HepG2 (cell line): ENCODE measurements around the gene GCLM. TPM values are rescaled to one million over a fixed set of nuclear protein-coding genes. Genes with fewer than 3 reads are reported as not detected.

Source experiments
- ADNP ChIP-seq: sonication (generic); formaldehyde crosslinking; IDR thresholded peaks from 2 replicates; pipeline ENCODE4 v1.4.0; 2020; ENCODE audit warnings: missing genetic modification reagents
- ARID2 ChIP-seq: sonication (generic); formaldehyde crosslinking; IDR thresholded peaks from 2 replicates; pipeline ENCODE4 v1.8.1; 2022; ENCODE audit warnings: mild to moderate bottlenecking, missing genetic modification reagents, borderline replicate concordance
- BHLHE40 ChIP-seq: IDR thresholded peaks from 2 replicates; pipeline ENCODE4 v1.6.1; 2011; ENCODE audit warnings: low read length, improper control_type of control experiment
- DMTF1 ChIP-seq: sonication (generic); formaldehyde crosslinking; IDR thresholded peaks from 2 replicates; pipeline ENCODE4 v1.4.0; 2020; ENCODE audit warnings: mild to moderate bottlenecking, missing genetic modification reagents
- HES4 ChIP-seq: sonication (generic); formaldehyde crosslinking; IDR thresholded peaks from 2 replicates; pipeline ENCODE4 v1.9.0; 2021; ENCODE audit warnings: mild to moderate bottlenecking, missing genetic modification reagents, borderline replicate concordance
- JDP2 ChIP-seq: sonication (generic); formaldehyde crosslinking; IDR thresholded peaks from 2 replicates; pipeline ENCODE4 v1.8.1; 2022; ENCODE audit warnings: missing genetic modification reagents, borderline replicate concordance
- KDM5B ChIP-seq: sonication (generic); formaldehyde crosslinking; IDR thresholded peaks from 2 replicates; pipeline ENCODE4 v1.4.0; 2020; ENCODE audit warnings: missing genetic modification reagents, mild to moderate bottlenecking, borderline replicate concordance
- MXD3 ChIP-seq: IDR thresholded peaks from 2 replicates; pipeline ENCODE4 v1.6.1; 2016; ENCODE audit warnings: mild to moderate bottlenecking, missing biosample characterization, missing genetic modification reagents
- NFE2L2 ChIP-seq: fragments of 150-350 bp; IDR thresholded peaks from 2 replicates; pipeline ENCODE4 v1.6.1; 2014; ENCODE audit warnings: low read length
- POLR2AphosphoS2 ChIP-seq: IDR thresholded peaks from 2 replicates; pipeline ENCODE4 v1.6.1; 2011; ENCODE audit warnings: low read depth, low read length, improper control_type of control experiment
- SALL1 ChIP-seq: sonication (generic); formaldehyde crosslinking; IDR thresholded peaks from 2 replicates; pipeline ENCODE4 v1.8.0; 2022; ENCODE audit warnings: mild to moderate bottlenecking, missing genetic modification reagents
- SNAI1 ChIP-seq: sonication (generic); formaldehyde crosslinking; IDR thresholded peaks from 2 replicates; pipeline ENCODE4 v1.5.0; 2020; ENCODE audit warnings: mild to moderate bottlenecking, missing genetic modification reagents, borderline replicate concordance
- TERF1 ChIP-seq: sonication (generic); formaldehyde crosslinking; IDR thresholded peaks from 2 replicates; pipeline ENCODE4 v1.8.0; 2022; ENCODE audit warnings: mild to moderate bottlenecking, missing genetic modification reagents, moderate library complexity
- THAP8 ChIP-seq: sonication (generic); formaldehyde crosslinking; IDR thresholded peaks from 2 replicates; pipeline ENCODE4 v1.5.1; 2020; ENCODE audit warnings: missing genetic modification reagents, mild to moderate bottlenecking, borderline replicate concordance
- WIZ ChIP-seq: sonication (generic); formaldehyde crosslinking; IDR thresholded peaks from 2 replicates; pipeline ENCODE4 v1.5.1; 2020; ENCODE audit warnings: mild to moderate bottlenecking, missing genetic modification reagents
- ZBTB20 ChIP-seq: sonication (generic); formaldehyde crosslinking; IDR thresholded peaks from 2 replicates; pipeline ENCODE4 v1.8.1; 2023; ENCODE audit warnings: missing genetic modification reagents, low read depth, mild to moderate bottlenecking, borderline replicate concordance
- ZBTB49 ChIP-seq: sonication (generic); formaldehyde crosslinking; IDR thresholded peaks from 2 replicates; pipeline ENCODE4 v1.4.0; 2020; ENCODE audit warnings: missing genetic modification reagents, borderline replicate concordance
- ZFP37 ChIP-seq: sonication (generic); formaldehyde crosslinking; IDR thresholded peaks from 2 replicates; pipeline ENCODE4 v1.4.0; 2020; ENCODE audit warnings: missing genetic modification reagents, borderline replicate concordance
- ZNF670 ChIP-seq: sonication (generic); formaldehyde crosslinking; IDR thresholded peaks from 2 replicates; pipeline ENCODE4 v1.8.0; 2022; ENCODE audit warnings: mild to moderate bottlenecking, missing genetic modification reagents, borderline replicate concordance
- ZNF724P ChIP-seq: sonication (generic); formaldehyde crosslinking; IDR thresholded peaks from 2 replicates; pipeline ENCODE4 v1.8.0; 2022; ENCODE audit warnings: missing genetic modification reagents, borderline replicate concordance
- ZNF740 ChIP-seq: sonication (generic); formaldehyde crosslinking; IDR thresholded peaks from 2 replicates; pipeline ENCODE4 v1.4.0; 2020; ENCODE audit warnings: missing genetic modification reagents
- ZNF792 ChIP-seq: IDR thresholded peaks from 2 replicates; pipeline ENCODE4 v1.6.1; 2016
- ZSCAN29 ChIP-seq: sonication (generic); formaldehyde crosslinking; conservative IDR thresholded peaks from 2 replicates; pipeline ENCODE4 v1.4.0; 2020; ENCODE audit warnings: mild to moderate bottlenecking, missing genetic modification reagents
- polyA plus RNA-seq, 8 experiments: library from polyadenylated mRNA; depleted of rRNA in 3 of 8; stranded (reverse) in 7 of 8; unstranded in 1 of 8; fragments of >200 nt; fragmentation: Illumina TruSeq in 4 of 8; extraction: Trizol in 4 of 8; gene quantifications; 2 replicates each; pipeline versions ENCODE4 v1.2.1 to v1.2.3, GENCODE V29; 2011 to 2016; ENCODE audit warnings: low read depth in 4 of 8, missing spikeins in 1 of 8, mixed read lengths in 1 of 8; ENCODE audit not compliant: insufficient read depth in 1 of 8
- total RNA-seq, 5 experiments: library from RNA; depleted of rRNA; stranded (reverse); fragments of >200 nt; fragmentation: Illumina TruSeq; extraction: Trizol; gene quantifications; 2 replicates each; pipeline ENCODE4 v1.2.3, GENCODE V29; 2016; ENCODE audit warnings: low read depth in 1 of 5

Gene GCLM
- total and polyA plus RNA-seq, 2 of the 13 experiments (the other 11 are each of a cell fraction or from before 2014, with no cell fraction given) = 8.7 to 29.9 TPM

GRCh38 chr1:93878889-93879586, 30.2 kb downstream of the GCLM start, which contains the start of gene DNTTIP2 (continued):
- peak; percentile 17; the same call in 1 of the 2 replicates for TF ChIP-seq ZNF740
- peak; percentile 76 for TF ChIP-seq POLR2AphosphoS2
- no peak for TF ChIP-seq DMTF1 (CRISPR knock-in tag)
- no peak for TF ChIP-seq JDP2
- peak; percentile 92 for TF ChIP-seq MXD3 (CRISPR knock-in tag)
- no peak for TF ChIP-seq ARID2 (CRISPR knock-in tag)
- peak; percentile 77; the same call in 1 of the 2 replicates for TF ChIP-seq ZFP37 (CRISPR knock-in tag)
- TF ChIP-seq SALL1 (CRISPR knock-in tag) = peak; percentile 91
- TF ChIP-seq THAP8 (CRISPR knock-in tag) = no peak
- TF ChIP-seq ZSCAN29 (CRISPR knock-in tag) = peak; percentile 68; the same call in 1 of the 2 replicates
- TF ChIP-seq ZNF724P (CRISPR knock-in tag) = peak; percentile 55; the same call in 1 of the 2 replicates
- peak; percentile 93 for TF ChIP-seq ZNF792
- TF ChIP-seq NFE2L2 = 0 out of 2 replicates have a peak, but pooled peaks have one; percentile 5
- no peak for TF ChIP-seq WIZ (CRISPR knock-in tag)
- TF ChIP-seq SNAI1 (CRISPR knock-in tag) = no peak
- peak; percentile 82 for TF ChIP-seq KDM5B (CRISPR knock-in tag)
- TF ChIP-seq ADNP = no peak
- TF ChIP-seq BHLHE40 = peak; percentile 12; the same call in 1 of the 2 replicates
- no peak for TF ChIP-seq ZNF670
- TF ChIP-seq HES4 (CRISPR knock-in tag) = peak; percentile 55; the same call in 1 of the 2 replicates
- TF ChIP-seq ZBTB49 = no peak
- TF ChIP-seq TERF1 (CRISPR knock-in tag) = no peak
- no peak for TF ChIP-seq ZBTB20 (CRISPR knock-in tag)
